NCI-H748 treated with DMSO at 0.1 percent for 48 hours (cell line): ENCODE results near the gene ATG7.

ENCODE experiments used
- DNase-seq: peaks from one replicate; lab custom pipeline; 2025; lab: John Stamatoyannopoulos, UW

Gene ATG7

GRCh38 chr3:11554666-11555065, 282.5 kb downstream of the ATG7 start:
- no peak for DNase-seq

GRCh38 chr3:11555211-11555782, 283.1 kb downstream of the ATG7 start:
- no peak for DNase-seq

- no peak for DNase-seq
These were observed 283.9 kb downstream of the ATG7 start for GRCh38 chr3:11555881-11556633.

GRCh38 chr3:11556851-11557644, 284.9 kb downstream of the ATG7 start:
- no peak for DNase-seq

- DNase-seq, result no peak
These were observed 285.8 kb downstream of the ATG7 start for GRCh38 chr3:11558002-11558401.

GRCh38 chr3:11558411-11558903, 286.3 kb downstream of the ATG7 start:
- no peak for DNase-seq

GRCh38 chr3:11558918-11559815, 287.0 kb downstream of the ATG7 start:
- no peak for DNase-seq

- DNase-seq, result no peak
These were observed 287.8 kb downstream of the ATG7 start for GRCh38 chr3:11559816-11560633.

- no peak for DNase-seq
These were observed 288.5 kb downstream of the ATG7 start for GRCh38 chr3:11560746-11561145.

- no peak for DNase-seq
These were observed 290.2 kb downstream of the ATG7 start for GRCh38 chr3:11562277-11562881.

GRCh38 chr3:11563159-11563864, 291.1 kb downstream of the ATG7 start:
- DNase-seq, result no peak

GRCh38 chr3:11563865-11564185, 291.6 kb downstream of the ATG7 start:
- no peak for DNase-seq

- DNase-seq, result no peak
These were observed 292.4 kb downstream of the ATG7 start for GRCh38 chr3:11564577-11565001.

- DNase-seq, result no peak
These were observed 292.9 kb downstream of the ATG7 start for GRCh38 chr3:11565072-11565471.

GRCh38 chr3:11565492-11565891, 293.3 kb downstream of the ATG7 start:
- DNase-seq, result no peak

- no peak for DNase-seq
These were observed 293.7 kb downstream of the ATG7 start for GRCh38 chr3:11565932-11566331.

GRCh38 chr3:11566478-11566877, 294.3 kb downstream of the ATG7 start:
- no peak for DNase-seq

GRCh38 chr3:11566916-11567315, 294.7 kb downstream of the ATG7 start:
- DNase-seq, result no peak

- DNase-seq, result no peak
These were observed 295.6 kb downstream of the ATG7 start for GRCh38 chr3:11567516-11568467.
